ELR (cell line): ENCODE measurements around the gene EXOSC9.

Experiments
- DNase-seq: peaks from one replicate; pipeline ENCODE4 v3.0.0-alpha.2; 2015; ENCODE audit warnings: low read depth

EXOSC9 gene

DNA sequence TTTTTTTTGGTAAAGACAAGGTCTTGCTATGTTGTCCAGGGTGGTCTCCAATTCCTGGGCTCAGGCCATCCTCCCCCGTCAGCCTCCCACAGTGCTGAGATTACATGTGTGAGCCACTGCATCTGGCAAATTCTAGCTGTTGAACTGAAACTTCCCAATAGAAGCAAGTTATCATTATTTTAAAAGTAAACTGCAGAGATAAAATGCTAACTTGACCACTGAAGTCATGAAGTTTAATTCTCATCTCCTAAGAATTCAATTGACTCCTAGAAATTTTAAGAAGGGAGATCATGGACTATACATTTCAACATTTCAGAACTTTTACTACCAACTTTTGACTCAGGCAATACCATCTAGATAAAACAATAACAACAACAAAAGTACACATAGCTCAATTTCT lies 11.7 kb upstream of the EXOSC9 start:
- peak; percentile 23 for DNase-seq

GRCh38 chr4:121789960-121790829 lies 10.9 kb upstream of the EXOSC9 start:
- DNase-seq = peak; percentile 88

DNA sequence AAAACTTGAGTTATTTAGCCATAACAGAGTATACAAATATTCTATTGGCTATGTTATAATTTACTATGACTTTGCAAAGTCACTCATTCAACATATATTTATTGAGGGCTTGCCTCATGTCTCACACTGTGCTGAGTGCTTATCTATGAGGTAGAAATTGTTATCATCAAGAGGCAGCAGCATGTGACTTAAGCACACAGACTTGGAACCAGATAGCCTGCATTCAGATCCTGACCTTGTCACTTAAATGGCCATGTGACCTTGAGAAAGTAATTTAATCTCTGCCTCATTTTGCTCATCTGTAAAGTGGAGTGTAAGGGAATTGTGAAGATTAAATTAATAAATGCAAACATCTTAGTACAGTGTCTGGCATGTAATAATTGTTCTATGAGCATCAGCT lies 10.1 kb upstream of the EXOSC9 start:
- DNase-seq = peak; percentile 27

DNA sequence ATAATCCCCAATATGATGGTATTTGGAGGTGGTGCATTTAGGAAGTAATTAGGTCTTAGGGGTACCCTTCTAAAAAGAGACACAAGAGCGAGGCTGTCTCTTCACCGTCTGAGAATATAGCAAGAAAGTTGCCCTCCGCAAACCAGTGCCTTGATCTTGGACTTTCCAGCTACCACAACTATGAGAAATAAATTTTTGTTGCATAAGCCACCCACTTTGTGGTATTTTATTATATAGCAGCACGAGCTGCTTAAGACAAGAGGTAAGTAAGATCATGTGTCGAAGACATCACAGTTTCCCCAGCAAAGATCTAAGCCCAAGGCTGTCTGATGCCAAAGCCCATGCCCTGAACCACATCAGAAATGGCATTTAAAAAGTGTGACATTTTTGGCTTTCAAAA lies 9.6 kb upstream of the EXOSC9 start:
- DNase-seq = peak; percentile 86

GRCh38 chr4:121792966-121793365 lies 8.2 kb upstream of the EXOSC9 start:
- DNase-seq = no peak

DNA sequence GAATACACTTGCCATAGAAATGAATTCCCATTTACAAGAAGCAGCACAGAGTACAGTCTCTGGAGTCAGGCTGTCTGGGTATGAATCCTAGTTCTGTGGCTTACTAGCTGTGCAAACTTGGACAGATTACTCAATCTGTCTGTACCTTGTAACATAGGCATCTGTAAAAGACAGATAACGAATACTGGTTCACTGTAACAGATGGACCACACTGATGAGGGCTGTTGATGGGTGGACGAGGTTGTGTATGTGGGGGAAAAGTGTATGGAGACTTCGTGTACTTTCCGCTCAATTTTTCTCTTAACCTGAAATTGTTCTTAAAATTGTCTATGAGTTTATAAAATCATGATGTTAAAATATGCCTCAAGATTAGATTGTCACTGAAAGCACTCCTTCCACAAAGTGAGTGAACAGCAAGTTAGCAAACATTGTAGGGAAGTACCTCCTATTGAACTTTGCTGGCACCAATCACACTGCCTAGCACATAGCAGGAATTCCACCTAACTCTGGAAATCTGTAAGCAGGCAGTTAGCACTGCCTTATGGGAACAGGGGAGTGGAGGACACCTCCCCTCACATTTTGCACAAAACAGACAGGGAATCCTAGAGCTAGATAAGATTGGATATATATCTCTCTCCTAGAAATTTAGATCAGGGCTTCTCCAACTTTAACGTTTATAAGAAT lies 6.5 kb upstream of the EXOSC9 start:
- no peak for DNase-seq

DNA sequence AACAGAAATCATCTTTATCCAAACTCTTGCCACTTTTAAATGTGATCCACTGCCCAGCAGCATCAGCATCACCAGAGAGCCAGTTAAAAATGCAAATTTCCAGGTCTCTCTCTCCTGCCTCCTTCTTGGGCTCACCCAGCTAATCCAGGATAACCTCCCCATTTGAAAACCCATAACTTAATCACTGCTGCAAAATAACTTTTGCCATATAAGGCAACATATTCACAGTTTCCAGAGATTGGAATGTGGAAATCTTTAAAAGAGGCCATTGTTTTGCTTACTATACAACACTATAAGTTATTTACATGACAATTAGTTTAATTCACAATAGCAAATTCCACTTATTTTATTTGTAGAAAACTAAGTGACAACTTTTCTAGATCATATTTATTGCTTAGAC lies 4.8 kb upstream of the EXOSC9 start:
- DNase-seq = no peak

GRCh38 chr4:121799208-121799823 lies 1.8 kb upstream of the EXOSC9 start:
- DNase-seq = no peak

DNA sequence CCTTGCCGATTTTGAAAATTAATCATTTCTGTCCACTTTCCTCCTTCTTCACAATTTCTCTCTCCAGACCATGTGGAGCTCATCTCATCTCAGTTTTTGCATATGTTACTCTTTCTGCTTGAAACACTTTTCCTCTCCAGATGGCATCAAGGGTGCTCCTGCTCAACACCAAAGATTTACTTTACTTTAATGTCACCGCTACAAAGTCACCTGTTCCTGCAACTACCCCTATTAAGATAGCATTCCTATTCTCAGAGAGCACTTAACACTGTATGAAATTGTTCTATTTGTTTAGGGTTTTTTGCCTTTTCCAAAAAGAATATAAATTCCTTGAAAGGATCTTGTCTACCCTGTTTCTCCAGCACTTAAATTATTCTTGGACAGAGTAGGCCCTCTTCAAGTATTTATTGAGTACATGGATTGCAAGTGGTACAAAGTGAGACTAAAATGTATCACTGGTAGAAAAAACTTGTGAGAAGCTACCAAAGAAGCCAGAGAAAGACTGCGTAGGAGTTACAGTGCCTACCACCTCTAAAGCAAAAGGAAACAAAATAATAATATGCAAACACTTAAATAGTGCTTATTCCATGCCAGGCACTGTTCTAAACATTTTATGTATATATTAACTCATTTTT lies 1.1 kb upstream of the EXOSC9 start:
- no peak for DNase-seq

GRCh38 chr4:121800638-121800960 lies 524 bp upstream of the EXOSC9 start:
- DNase-seq = no peak

DNA sequence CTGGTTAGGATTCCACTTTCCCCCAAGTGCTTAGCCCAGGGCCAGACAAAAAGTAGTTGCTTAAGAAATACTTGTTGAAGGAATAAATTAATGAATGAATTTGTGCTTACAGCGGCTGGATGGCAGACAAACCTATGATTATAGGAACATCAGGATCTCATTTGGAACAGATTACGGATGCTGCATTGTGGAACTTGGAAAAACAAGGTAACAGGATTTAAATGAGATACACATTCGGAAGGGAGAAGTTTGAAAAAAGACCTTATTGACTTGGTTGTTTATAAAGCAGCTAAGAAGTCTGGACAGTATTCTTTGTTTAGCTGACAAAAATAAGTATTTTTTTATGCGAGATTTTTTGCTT lies 572 bp downstream of the EXOSC9 start:
- DNase-seq = no peak

DNA sequence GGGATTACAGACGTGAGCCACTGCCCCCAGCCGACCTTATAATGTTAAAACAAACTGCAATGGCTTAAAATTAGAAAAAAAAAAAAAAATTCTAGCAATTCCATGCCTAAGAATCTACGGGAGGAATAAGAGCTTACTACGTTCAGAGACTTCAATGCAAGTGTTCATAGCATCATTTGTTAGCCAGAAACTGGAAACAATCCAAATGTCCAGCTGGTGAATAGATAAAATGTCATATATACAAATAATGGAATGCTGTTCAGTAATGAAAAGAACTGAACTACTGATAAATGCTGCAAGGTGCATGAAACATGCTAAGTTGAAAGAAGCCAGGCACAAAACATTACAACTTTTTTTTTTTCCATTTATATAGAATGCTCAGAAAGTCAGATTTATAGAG lies 5.3 kb downstream of the EXOSC9 start:
- DNase-seq = no peak

DNA sequence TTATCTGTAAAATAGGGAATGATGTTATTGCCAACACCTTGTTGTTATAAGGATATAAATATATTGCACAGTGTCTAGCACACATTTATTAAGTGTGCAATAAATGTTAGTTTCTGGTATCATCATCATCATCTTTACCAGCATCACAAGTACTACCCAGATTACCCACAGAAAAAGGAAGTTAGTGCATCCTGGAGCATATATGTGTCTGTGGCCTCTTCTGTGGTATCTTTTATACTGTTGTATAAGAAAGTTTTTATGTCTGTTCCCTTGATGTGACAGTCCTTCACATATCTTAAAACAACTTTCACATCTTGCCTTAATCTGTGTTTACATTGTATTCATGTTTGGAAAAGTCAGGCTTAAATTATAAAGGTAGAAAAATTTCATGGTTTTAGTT lies 10.0 kb downstream of the EXOSC9 start:
- no peak for DNase-seq

DNA sequence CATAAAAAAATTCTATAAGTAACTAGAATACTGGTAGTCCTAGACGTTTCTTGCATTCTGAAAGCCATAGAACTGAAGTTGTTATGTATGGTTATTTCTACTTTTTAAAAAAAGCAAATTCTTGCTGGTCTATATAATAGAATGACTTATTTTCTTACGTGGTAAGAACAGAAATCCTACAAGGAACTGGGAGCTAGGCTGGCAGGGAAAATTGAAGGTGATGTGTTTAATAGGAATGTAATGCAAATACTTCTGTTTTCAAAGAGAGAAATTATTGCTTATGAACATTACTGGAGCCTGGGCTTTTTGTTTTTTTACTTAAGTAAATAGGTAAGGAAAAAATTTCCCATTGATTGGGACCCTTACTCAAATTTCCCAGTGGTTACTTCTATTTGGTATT lies 13.6 kb downstream of the EXOSC9 start:
- DNase-seq = peak; percentile 50

GRCh38 chr4:121817006-121817405 lies 15.9 kb downstream of the EXOSC9 start:
- no peak for DNase-seq

- no peak for DNase-seq
These were observed 16.6 kb downstream of the EXOSC9 start for GRCh38 chr4:121817701-121818100.

DNA sequence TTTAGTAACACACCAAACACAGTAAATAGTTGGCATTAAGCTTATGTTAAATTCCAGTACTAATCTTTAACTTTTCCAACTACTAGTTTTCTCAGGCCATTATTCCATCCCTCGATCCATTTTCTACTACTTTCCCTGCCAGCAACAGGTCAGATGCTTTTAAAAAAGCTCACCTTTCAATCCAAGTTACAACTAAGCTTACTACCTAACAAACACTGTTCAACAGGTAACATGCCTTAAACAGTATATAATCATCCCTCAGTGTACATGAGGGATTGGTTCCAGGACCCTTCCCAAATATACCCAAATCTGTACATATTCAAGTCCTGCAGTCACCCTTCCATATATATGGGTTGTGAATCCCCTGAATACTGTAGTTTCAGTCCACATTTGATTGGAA lies 17.1 kb downstream of the EXOSC9 start:
- no peak for DNase-seq

DNA sequence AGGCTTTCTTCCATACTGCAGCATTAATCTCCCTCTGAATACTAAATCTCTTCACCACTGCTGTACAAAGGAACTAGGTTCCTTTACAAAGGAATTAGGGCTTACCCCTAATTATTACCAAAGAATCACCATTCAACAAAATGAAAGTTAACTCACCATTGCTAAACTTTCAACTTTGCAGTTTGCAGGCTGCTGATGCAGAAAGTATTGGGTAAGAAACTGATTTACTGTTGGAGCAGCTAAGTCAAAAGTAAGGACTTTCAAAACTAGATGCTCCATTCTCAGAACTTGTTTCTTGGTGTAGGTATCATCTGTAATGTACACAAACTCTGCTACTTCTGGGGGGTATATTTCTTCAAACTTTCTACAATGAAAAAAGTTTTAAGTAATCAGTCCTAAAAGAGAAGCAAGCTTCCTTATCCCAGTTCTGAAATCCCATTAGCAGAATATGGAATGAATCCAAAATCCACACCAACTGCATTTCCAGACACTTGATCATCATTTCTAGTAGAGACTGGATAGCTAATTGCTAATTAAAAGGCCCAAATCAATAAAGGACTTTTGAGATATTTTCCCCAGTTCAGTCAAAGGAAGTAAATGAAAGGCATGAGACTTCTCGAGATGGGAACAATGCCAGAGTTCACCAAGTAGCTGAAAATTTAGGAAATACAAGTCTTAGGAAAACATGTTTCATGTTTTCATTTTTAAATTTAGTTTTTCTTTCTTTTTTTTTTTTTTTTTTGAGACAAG lies 18.3 kb downstream of the EXOSC9 start:
- no peak for DNase-seq

- DNase-seq = no peak
These were observed 20.9 kb downstream of the EXOSC9 start for GRCh38 chr4:121822047-121822446.

DNA sequence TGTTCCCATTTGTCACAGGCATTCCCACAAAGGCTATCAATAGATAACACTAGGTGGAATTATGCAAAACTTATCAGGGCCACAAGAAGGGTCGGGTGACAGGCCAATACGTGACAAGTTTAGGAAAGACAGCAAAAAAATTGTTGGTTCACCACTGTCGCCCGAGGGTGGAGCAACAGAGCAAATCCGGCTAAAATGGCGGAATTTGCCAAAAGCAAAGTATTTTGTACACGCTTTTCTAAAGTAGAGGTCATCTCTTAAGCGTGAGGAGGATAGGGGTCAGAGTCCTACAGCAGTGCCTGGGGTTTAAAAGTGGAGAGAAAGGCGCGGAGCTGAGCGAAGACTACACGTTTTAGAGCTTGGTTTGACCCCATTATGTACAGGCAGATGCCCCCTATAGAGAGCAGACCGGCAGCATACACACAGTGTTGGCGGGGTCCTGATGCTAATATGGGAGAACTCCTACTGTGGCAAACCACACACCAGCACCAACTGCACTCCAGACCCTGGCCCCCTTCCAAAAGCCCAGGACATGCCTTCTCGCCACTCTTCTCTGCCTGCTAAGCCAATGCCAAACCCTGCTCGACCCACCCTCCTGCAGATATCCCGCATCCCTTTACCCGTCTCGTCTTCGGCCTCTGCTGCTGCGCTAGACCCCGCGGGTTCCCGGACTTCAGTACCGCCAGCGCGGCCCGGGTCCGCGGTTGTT lies 21.8 kb downstream of the EXOSC9 start:
- peak; percentile 54 for DNase-seq

- peak; percentile 98 for DNase-seq
These were observed 22.5 kb downstream of the EXOSC9 start, which contains the start of gene CCNA2 for GRCh38 chr4:121823505-121824170. TSS of gene CCNA2 (minus strand) at chr4:121823883. CDS start at chr4:121823628, 255 bp downstream.
